Stomach (tissue), 4 donors: ENCODE results near the gene DDOST.

Source experiments
- CTCF ChIP-seq, 7 experiments: fragments of 450-650 bp in 4 of 7; fragments of 200-600 bp in 3 of 7; sonication (generic) in 3 of 7; IDR thresholded peaks; one replicate each; pipeline ENCODE4 v1.5.1; 2016 to 2019; ENCODE audit warnings: antibody characterized with exemption in 7 of 7, control low read depth in 2 of 7, mild to moderate bottlenecking in 1 of 7
- EP300 ChIP-seq: sonication (generic); formaldehyde crosslinking; IDR thresholded peaks from one replicate; pipeline ENCODE4 v1.6.1; 2017; ENCODE audit warnings: antibody characterized with exemption

- TF ChIP-seq CTCF (IDR thresholded peaks at IDR 0.05) (no peak), EP300 (no peak)
Observed at GRCh38 chr1:20603504-20604464, 57.4 kb downstream of the DDOST start.
